ENCODE results near the gene MAPK7.
A peak's percentile ranks its signal among the peaks of the same experiment; 100 is the strongest.

The MAPK7 gene

DNA sequence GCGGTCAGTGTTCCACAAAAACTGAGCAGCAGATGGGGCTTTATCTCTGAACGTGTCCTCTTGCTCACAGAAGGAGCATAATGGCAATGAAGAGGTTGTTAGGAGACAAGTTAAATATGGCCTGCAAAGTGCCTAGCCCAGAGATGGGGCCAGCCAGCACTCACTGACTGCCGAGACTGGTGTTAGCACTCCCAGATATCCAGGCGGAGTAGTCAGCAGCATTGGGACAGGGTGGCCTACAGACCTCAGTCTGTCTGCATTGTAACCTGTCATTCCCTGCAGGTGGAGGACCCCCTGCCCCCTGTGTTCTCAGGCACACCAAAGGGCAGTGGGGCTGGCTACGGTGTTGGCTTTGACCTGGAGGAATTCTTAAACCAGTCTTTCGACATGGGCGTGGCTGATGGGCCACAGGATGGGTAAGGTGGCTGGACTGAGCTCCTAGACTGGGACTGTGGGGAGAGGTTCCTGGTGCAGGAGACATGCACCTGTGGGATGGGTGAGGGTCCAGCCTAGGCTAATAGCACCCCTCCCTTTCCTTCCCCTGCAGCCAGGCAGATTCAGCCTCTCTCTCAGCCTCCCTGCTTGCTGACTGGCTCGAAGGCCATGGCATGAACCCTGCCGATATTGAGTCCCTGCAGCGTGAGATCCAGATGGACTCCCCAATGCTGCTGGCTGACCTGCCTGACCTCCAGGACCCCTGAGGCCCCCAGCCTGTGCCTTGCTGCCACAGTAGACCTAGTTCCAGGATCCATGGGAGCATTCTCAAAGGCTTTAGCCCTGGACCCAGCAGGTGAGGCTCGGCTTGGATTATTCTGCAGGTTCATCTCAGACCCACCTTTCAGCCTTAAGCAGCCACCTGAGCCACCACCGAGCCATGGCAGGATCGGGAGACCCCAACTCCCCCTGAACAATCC is 4.5 kb downstream of the MAPK7 start:
- ATAC-seq (replicated peaks) (no peak), DNase-seq (no peak)
- no peaks in the 10 kb centered on the region for H3K9me3 Mint-ChIP-seq
- no peak overlapping the region for H3K4me3 Mint-ChIP-seq
- peak overlapping the region in 1 of 2 donors; percentile 35 for H3K27ac Mint-ChIP-seq
- peaks cover 12 to 21% of the 10 kb centered on the region in 2 donors for H3K4me1 Mint-ChIP-seq (ENCODE audit: low read depth in 2 of 2)
- no peaks in the 10 kb centered on the region for H3K27me3 Mint-ChIP-seq
- H3K36me3 Mint-ChIP-seq (ENCODE audit: insufficient read depth), result peaks cover 17% of the 10 kb centered on the region

DNA sequence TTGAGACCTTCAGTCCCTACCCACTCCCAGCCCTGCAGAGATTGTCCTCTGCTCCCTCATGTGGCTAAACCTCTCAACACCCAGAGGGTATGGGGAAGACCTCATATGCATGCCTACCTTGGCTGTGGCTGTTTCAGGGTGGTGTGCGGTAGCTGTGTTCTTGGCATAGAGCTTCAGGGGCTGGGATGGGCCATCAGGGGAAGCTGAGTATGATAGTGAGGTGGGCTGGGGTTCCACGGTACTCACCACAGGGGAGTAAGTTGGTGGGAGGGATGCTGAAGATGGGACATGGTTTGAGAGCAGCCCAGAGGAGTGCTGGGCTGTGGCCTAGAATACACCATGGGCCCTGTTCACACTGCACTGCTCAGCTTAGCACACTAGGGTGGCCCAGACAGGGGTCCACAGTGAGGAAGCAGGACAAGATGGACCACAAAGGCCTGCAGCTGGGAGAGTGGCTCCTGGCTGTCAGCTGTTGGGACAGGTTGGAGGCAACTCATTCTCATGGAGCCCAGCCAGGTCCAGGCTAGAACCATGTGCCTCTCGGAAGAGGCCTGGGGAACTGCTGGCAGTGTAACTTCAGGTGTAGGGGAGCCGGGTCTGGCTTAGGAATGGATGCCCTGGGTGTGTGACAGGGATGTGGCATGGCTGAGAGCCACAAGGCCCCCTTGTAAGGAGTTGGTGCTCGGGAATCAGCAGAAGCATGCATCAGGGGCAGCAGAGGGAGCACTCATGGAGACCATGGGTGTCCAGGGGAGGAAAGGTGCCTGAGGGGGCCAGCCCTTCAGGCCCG is 5.6 kb downstream of the MAPK7 start:
- Mint-ChIP-seq H3K27ac (peak overlapping the region; percentile 35 to 78), H3K9me3 (no peaks in the 10 kb centered on the region), H3K4me1 (ENCODE audit: low read depth in 2 of 2) (peaks cover 12 to 20% of the 10 kb centered on the region in 2 donors), H3K36me3 (ENCODE audit: insufficient read depth) (peaks cover 13% of the 10 kb centered on the region), H3K27me3 (no peaks in the 10 kb centered on the region), H3K4me3 (no peak overlapping the region)
- DNase-seq, result no peak
- no peak for ATAC-seq (replicated peaks)

DNA sequence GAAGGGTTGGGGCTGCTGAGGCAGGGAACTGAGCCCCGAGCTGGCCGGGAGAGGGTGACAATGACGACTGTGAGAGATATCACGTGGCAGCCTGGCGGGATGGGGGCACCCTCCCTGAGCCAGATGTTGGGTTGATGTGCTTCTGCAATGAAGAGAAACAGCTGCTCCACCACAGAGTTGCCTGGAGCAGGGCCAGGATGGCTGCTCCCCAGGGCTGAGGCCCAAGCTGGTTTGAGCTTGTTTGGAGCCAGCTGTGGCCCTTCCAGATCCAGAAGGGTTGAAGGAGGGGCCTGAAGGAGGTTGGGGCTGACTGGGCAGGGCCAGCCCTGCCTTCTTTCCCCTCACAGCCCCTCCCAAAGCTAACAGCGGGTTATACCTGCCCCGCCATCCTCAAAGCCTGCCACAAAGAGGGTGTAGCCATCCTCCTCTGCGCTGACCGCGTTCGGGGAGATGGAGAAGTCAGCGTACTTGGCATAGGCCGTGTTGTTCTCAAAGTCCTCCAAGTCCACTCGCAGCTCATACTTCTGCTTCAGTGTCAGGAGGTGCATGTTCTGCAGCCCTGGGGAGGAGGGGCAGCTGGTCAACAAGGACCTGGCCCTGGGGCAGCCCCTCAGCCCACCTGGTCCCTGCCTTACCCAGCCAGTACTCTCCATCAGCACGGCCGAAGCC is 6.6 kb downstream of the MAPK7 start:
- Mint-ChIP-seq H3K27me3 (no peaks in the 10 kb centered on the region), H3K4me1 (ENCODE audit: low read depth in 2 of 2) (peaks cover 12 to 18% of the 10 kb centered on the region in 2 donors), H3K27ac (peak overlapping the region; percentile 29 to 78), H3K9me3 (no peaks in the 10 kb centered on the region), H3K36me3 (ENCODE audit: insufficient read depth) (peaks cover 13% of the 10 kb centered on the region), H3K4me3 (no peak overlapping the region)
- ATAC-seq (replicated peaks), result no peak
- no peak for DNase-seq

DNA sequence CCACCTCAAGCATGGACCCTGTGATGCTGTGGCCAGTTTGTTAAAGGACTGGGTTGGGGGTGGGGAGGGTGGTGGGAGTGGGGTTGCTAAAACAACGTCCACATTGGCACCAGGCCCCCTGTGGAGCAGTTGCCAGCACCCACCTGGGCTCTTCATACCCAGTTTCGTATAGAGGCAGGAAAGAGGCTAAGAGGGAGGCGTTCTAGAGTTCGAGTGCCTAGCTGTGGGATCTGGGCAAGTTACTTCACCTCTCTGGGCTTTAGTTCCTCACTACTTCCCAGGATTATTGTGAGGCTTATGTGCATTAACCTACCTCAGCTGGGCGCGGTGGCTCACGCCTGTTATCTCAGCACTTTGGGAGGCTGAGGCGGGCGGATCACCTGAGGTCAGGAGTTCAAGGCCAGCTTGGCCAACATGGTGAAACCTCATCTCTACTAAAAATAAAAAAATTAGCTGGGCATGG is 7.3 kb downstream of the MAPK7 start:
- peaks cover 13% of the 10 kb centered on the region for H3K36me3 Mint-ChIP-seq (ENCODE audit: insufficient read depth)
- no peak for ATAC-seq (replicated peaks)
- no peak for DNase-seq
- no peak overlapping the region for H3K27ac Mint-ChIP-seq
- no peaks in the 10 kb centered on the region for H3K9me3 Mint-ChIP-seq
- no peaks in the 10 kb centered on the region for H3K27me3 Mint-ChIP-seq
- H3K4me1 Mint-ChIP-seq (ENCODE audit: low read depth in 2 of 2), result peaks cover 12 to 18% of the 10 kb centered on the region in 2 donors
- no peak overlapping the region for H3K4me3 Mint-ChIP-seq

DNA sequence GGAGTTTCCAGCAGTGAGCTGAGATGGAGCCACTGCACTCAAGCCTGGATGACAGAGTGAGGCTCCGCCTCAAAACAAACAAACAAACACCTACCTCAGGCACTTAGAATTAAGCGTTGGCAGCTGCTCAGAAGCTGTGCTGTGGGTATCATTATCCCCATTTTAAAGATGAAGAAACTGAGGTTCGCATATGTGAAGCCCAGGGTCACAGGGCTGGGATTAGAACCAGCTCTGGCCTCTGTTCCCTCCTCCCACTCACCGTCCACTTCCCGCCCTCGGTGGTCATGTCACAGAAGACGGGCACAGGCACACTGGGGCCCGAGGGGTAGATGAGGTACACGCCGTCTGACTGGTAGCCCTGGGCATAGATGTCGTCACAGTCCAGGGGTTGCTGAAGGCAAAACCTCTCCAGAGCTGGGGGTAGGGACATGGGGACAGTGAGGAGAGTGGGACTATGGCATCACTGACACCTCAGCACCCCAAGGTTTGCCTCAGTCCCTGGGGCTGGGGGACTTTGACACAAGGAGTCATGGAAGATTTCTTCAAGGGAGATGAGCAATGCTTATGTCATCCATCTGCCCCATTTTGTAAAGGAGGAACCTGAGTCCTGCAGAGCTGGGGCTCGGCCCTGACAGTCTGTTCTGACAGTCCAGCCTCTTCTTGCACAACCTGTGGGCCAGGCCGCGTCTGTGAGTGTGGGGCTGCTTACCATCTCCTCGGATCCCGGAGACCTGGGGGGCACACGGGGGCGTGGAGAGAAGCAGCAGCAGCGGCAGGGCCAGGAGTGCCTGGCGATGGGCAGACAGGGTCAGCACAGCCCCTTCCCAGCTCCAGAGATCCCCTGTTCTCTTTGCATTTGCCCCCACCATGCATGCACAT is 8.0 kb downstream of the MAPK7 start:
- Mint-ChIP-seq H3K36me3 (ENCODE audit: insufficient read depth) (peaks cover 11% of the 10 kb centered on the region), H3K4me1 (ENCODE audit: low read depth in 2 of 2) (peaks cover 12 to 18% of the 10 kb centered on the region in 2 donors), H3K27me3 (no peaks in the 10 kb centered on the region), H3K4me3 (no peak overlapping the region), H3K9me3 (no peaks in the 10 kb centered on the region), H3K27ac (peak overlapping the region in 1 of 2 donors; percentile 32)
- no peak for DNase-seq
- ATAC-seq (replicated peaks), result no peak

DNA sequence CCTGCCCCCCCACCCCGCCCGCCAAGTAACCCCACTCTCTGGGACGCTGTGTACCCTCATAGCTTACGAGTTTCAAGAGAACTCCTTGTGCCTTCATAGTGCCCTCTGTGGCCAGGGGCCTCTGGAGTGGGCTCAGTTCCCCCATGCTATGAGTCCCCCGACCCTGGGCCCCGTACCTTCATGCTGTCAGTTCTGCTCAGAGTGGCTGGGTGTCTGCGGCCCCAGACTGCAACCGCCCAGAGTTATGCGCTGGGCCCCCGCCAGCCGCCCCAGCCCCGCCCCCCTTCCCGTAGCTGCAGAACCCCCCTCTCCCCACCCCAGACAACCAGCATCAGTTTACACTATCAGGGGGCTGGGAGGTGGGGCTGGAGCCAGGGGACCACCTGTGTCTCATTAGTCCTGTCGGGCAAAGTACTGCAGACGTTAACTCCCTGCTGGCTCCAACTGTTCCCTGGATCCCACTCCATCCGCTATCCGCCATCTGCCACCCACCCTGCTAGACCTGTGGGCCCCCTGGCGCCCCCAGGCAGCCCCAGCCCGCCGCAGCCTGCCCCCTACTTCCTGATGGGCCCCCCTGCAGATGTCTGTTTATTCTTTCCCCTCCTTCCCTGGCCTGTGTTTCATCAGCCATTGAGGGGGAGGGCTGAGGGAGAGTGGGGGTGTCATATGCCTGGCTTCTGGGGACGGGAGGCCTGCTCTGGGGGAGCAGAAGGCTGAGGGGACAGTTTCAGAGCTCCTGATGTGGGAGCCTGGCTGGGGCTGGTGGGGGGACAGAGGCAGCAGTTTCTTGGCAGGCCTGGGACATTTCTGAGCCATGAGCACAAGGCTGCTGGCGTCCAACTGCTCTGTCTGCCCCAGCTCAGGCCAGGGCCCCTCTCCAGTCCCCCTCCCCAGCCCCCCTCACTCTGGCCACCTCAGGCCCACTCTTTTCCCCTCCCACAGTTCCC is 8.9 kb downstream of the MAPK7 start, which contains the start of gene MFAP4:
MFAP4 (minus strand) TSS at position 217 of the 947 bp plus-strand sequence; CDS start at position 182, 35 bp downstream.
- DNase-seq (no peak), ATAC-seq (replicated peaks) (no peak)
- no peaks in the 10 kb centered on the region for H3K27me3 Mint-ChIP-seq
- peaks cover 7% of the 10 kb centered on the region for H3K36me3 Mint-ChIP-seq (ENCODE audit: insufficient read depth)
- H3K9me3 Mint-ChIP-seq, result no peaks in the 10 kb centered on the region
- H3K4me1 Mint-ChIP-seq (ENCODE audit: low read depth in 2 of 2), result peaks cover 12 to 18% of the 10 kb centered on the region in 2 donors
- peak within 1 kb of the TSS; percentile 69 to 75 for H3K27ac Mint-ChIP-seq
- H3K4me3 Mint-ChIP-seq, result no peak within 1 kb of the TSS

DNA sequence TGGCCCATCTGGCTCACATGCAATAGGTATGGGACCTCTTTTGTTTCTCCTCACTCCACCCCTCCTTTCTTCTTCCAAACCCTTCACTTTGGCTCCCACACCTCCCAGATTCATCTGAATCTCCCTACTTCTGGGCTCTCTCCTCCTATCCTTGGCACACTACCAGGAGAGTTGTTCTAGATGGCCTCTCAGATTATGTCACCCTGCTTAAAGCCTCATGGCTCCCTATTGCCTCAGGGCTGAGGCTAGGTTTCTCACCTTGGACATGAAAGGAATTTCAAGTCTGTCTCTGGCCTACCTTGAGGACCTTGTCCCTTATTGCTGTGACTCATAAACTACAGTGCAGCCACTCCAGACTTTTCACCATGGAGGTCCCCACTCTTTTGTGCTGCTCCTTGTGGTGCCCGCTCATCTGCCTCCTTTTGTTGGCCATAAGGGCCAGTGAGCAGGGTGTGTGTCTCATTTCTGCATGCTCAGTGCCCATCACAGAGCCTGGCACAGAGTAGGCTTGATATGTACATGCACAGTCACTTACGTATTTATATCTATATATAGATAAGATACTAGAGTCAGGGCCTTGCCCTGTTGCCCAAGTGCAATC is 9.7 kb downstream of the MAPK7 start:
- DNase-seq (no peak), ATAC-seq (replicated peaks) (no peak)
- no peaks in the 10 kb centered on the region for H3K27me3 Mint-ChIP-seq
- H3K9me3 Mint-ChIP-seq, result no peaks in the 10 kb centered on the region
- H3K4me1 Mint-ChIP-seq (ENCODE audit: low read depth in 2 of 2), result peaks cover 12 to 16% of the 10 kb centered on the region in 2 donors
- peak overlapping the region; percentile 69 to 75 for H3K27ac Mint-ChIP-seq
- no peak overlapping the region for H3K4me3 Mint-ChIP-seq
- peaks cover 6% of the 10 kb centered on the region for H3K36me3 Mint-ChIP-seq (ENCODE audit: insufficient read depth)

DNA sequence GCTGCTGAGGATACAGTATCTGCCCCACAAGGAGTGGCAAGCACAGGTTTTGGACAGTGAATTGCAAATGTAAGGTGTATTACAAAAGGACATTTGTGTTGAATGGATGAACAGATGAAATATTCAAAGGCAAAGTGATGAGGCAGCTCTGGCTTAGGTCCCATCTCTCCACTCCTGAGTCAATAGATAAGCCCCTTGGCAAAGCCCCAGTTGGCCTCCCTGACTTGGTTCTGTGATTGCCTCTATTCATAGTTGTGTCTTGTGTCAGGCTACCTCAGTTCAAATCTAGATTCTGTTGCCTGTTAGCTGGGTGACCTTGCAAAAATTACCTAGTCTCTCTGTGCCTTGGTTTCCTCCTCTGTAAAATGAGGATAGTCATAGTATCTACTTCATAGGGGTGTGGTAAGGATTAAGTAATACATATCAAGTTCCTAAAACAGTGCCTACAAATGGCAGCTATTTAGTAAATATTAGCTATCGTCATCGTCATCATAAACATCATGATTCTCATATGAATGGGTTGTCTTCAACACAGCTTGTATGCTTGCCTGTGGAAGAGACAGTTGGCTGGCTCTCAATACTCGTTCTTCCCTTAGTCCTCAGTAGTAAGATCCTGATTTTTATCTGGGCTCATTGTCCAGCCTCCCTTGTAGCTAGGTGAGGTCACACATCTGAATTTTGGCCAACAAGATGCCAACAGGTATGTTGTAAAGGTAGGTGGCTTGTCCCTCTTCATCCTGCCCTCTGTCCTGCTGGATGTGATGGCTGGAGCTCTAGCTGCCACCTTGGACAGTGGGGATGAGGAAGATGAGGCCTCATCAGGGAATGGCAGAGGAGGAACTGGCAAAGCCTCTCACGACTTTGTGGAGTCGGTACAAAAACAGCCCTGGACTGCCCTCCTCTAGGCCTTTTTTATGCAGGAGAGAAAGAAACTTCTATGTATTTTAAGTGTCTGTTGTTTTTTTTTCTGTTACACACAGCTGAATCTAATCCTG is 10.8 kb downstream of the MAPK7 start:
- DNase-seq, result no peak
- H3K27me3 Mint-ChIP-seq, result no peaks in the 10 kb centered on the region
- no peak for ATAC-seq (replicated peaks)
- no peak overlapping the region for H3K4me3 Mint-ChIP-seq
- H3K9me3 Mint-ChIP-seq, result no peaks in the 10 kb centered on the region
- peaks cover 3% of the 10 kb centered on the region for H3K36me3 Mint-ChIP-seq (ENCODE audit: insufficient read depth)
- peak overlapping the region; percentile 31 to 66 for H3K27ac Mint-ChIP-seq
- peaks cover 11 to 12% of the 10 kb centered on the region in 2 donors for H3K4me1 Mint-ChIP-seq (ENCODE audit: low read depth in 2 of 2)

DNA sequence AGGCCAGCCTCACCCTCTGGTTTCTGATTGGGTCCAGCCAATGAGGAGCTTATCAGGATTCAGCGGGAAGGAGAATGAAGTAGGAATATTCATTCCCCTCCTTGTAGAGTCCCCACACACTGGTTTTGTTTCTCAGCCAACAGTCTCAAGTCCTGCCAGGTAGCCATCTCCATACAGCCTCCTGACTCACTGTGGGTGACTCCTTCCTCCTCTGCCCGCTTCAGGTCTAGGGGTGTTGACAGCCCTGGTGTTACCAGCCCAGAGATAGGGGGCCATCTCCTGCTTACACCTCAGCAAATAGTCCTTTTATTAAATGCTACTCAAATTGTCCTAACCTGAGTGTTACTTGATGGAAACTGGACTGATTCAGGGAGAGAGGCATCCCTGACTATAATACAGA is 12.7 kb downstream of the MAPK7 start:
- Mint-ChIP-seq H3K36me3 (ENCODE audit: insufficient read depth) (no peaks in the 10 kb centered on the region), H3K4me3 (no peak overlapping the region), H3K9me3 (no peaks in the 10 kb centered on the region), H3K27me3 (no peaks in the 10 kb centered on the region), H3K4me1 (ENCODE audit: low read depth in 2 of 2) (peaks cover 4 to 5% of the 10 kb centered on the region in 2 donors), H3K27ac (no peak overlapping the region)
- ATAC-seq (replicated peaks) (no peak), DNase-seq (no peak)

DNA sequence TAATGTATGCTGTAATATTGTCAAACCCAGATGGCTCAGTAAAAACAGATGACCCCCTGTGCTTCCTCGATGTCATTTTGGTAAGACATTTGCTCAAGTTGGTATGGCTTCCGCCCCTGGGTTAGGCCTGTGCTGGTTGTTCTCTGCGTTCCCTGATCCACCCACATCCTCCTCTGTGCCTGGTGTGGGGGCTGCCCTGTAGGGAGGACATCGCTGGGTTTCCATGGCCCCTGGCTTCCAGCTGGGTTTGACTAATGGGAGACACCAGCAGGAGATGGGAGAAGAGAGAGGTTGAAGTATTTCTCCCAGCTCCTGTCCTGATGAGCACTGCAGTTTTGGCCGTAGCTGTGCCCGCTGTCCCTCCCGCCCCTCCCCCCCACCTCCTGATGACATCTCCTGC is 13.1 kb downstream of the MAPK7 start:
- Mint-ChIP-seq H3K4me1 (ENCODE audit: low read depth in 2 of 2) (peaks cover 4% of the 10 kb centered on the region in 2 donors), H3K4me3 (no peak overlapping the region), H3K9me3 (no peaks in the 10 kb centered on the region), H3K27ac (no peak overlapping the region), H3K36me3 (ENCODE audit: insufficient read depth) (no peaks in the 10 kb centered on the region), H3K27me3 (no peaks in the 10 kb centered on the region)
- ATAC-seq (replicated peaks), result no peak
- DNase-seq, result no peak
